Astrocyte (in vitro differentiated cells and primary cell): ENCODE results near the gene TAF4. TPM values are rescaled to one million over a fixed set of nuclear protein-coding genes. Genes with fewer than 3 reads are reported as not detected.

Experiments
- DNase-seq: peaks from one replicate; pipeline ENCODE4 v3.0.0-alpha.2; 2010; ENCODE audit warnings: low read depth
- FAIRE-seq: peaks from 2 replicates; lab custom pipeline; 2011; peaks lifted over from hg19 to GRCh38; lab: Jason Lieb, UNC
- H2AFZ ChIP-seq: 2 replicates; pipeline ENCODE4 v1.6.0; 2012; ENCODE audit warnings: low read depth, low read length, inconsistent platforms
- H3K27ac ChIP-seq: 2 replicates; pipeline ENCODE4 v1.5.1; 2011; ENCODE audit warnings: low read depth, low read length, inconsistent platforms
- H3K27me3 ChIP-seq: 2 replicates; pipeline ENCODE4 v1.6.0; 2011; ENCODE audit warnings: low read length, inconsistent platforms; ENCODE audit not compliant: insufficient read depth
- H3K36me3 ChIP-seq: 2 replicates; pipeline ENCODE4 v1.5.1; 2011; ENCODE audit warnings: low read length, inconsistent platforms; ENCODE audit not compliant: insufficient read depth
- H3K4me1 ChIP-seq: 2 replicates; pipeline ENCODE4 v1.5.1; 2011; ENCODE audit warnings: low read length, inconsistent platforms; ENCODE audit not compliant: insufficient read depth
- H3K4me2 ChIP-seq: 2 replicates; pipeline ENCODE4 v1.6.0; 2012; ENCODE audit warnings: low read length, inconsistent platforms
- H3K4me3 ChIP-seq: 2 replicates; pipeline ENCODE4 v1.5.1; 2011; ENCODE audit warnings: low read depth, mild to moderate bottlenecking, low read length, inconsistent platforms; ENCODE audit not compliant: insufficient read depth
- H3K79me2 ChIP-seq: 2 replicates; pipeline ENCODE4 v1.6.0; 2012; ENCODE audit warnings: mild to moderate bottlenecking, low read length, inconsistent platforms; ENCODE audit not compliant: insufficient read depth
- H3K9ac ChIP-seq: 2 replicates; pipeline ENCODE4 v1.6.0; 2012; ENCODE audit warnings: mild to moderate bottlenecking, low read length, inconsistent platforms
- H3K9me3 ChIP-seq: 2 replicates; pipeline ENCODE4 v1.5.1; 2012; ENCODE audit warnings: low read depth, mild to moderate bottlenecking, low read length, inconsistent platforms; ENCODE audit not compliant: insufficient read depth
- H4K20me1 ChIP-seq: 2 replicates; pipeline ENCODE4 v1.6.0; 2012; ENCODE audit warnings: low read length, inconsistent platforms; ENCODE audit not compliant: insufficient read depth
- H3K27ac Mint-ChIP-seq: one replicate; pipeline ENCODE4 v1.8.0; 2021; ENCODE audit warnings: mild to moderate bottlenecking, mixed read lengths; ENCODE audit not compliant: unreplicated experiment
- H3K27me3 Mint-ChIP-seq: one replicate; pipeline ENCODE4 v1.8.0; 2021; ENCODE audit warnings: low read depth, mixed read lengths; ENCODE audit not compliant: unreplicated experiment
- H3K36me3 Mint-ChIP-seq: one replicate; pipeline ENCODE4 v1.8.0; 2021; ENCODE audit warnings: low read depth, mixed read lengths; ENCODE audit not compliant: unreplicated experiment
- H3K4me1 Mint-ChIP-seq: one replicate; pipeline ENCODE4 v1.8.0; 2021; ENCODE audit warnings: low read depth, mixed read lengths; ENCODE audit not compliant: unreplicated experiment
- H3K4me3 Mint-ChIP-seq: one replicate; pipeline ENCODE4 v1.8.0; 2021; ENCODE audit warnings: mild to moderate bottlenecking, moderate library complexity, mixed read lengths; ENCODE audit not compliant: unreplicated experiment
- H3K9me3 Mint-ChIP-seq: one replicate; pipeline ENCODE4 v1.8.0; 2021; ENCODE audit warnings: mild to moderate bottlenecking, mixed read lengths; ENCODE audit not compliant: unreplicated experiment
- CTCF ChIP-seq: IDR thresholded peaks from 2 replicates; pipeline ENCODE4 v1.5.1; 2011; ENCODE audit warnings: low read depth, mild to moderate bottlenecking, inconsistent platforms, low read length, moderate library complexity; ENCODE audit not compliant: insufficient read depth
- EZH2 ChIP-seq: IDR thresholded peaks from 2 replicates; pipeline ENCODE4 v1.6.1; 2012; ENCODE audit warnings: mild to moderate bottlenecking, low read length, inconsistent platforms; ENCODE audit not compliant: insufficient read depth
- total RNA-seq: library from RNA; stranded (reverse); gene quantifications from 2 replicates; pipeline ENCODE4 v1.2.1, GENCODE V29; 2021

TAF4 gene
- total RNA-seq, 1 donor from 2014 or later: 11.8 TPM

- H3K36me3 ChIP-seq: no peaks in the 10 kb centered on the region
- Mint-ChIP-seq H3K9me3 (peaks cover 4% of the 10 kb centered on the region), H3K4me1 (peaks cover 15% of the 10 kb centered on the region), H3K27me3 (no peaks in the 10 kb centered on the region), H3K4me3 (no peak overlapping the region), H3K36me3 (no peaks in the 10 kb centered on the region), H3K27ac (no peak overlapping the region)
- TF ChIP-seq EZH2 (no peak), CTCF (no peak)
- no peak overlapping the region for H2AFZ ChIP-seq
- H3K27ac ChIP-seq: no peak overlapping the region
- peaks cover 86% of the 10 kb centered on the region for H4K20me1 ChIP-seq
- H3K9me3 ChIP-seq: no peaks in the 10 kb centered on the region
- no peak overlapping the region for H3K4me3 ChIP-seq
- no peak overlapping the region for H3K4me2 ChIP-seq
- DNase-seq (no peak), FAIRE-seq (no peak)
- no peaks in the 10 kb centered on the region for H3K27me3 ChIP-seq
- H3K4me1 ChIP-seq: no peaks in the 10 kb centered on the region
- H3K9ac ChIP-seq: no peak overlapping the region
- peaks cover 80% of the 10 kb centered on the region for H3K79me2 ChIP-seq
These were observed 32.9 kb downstream of the TAF4 start for GRCh38 chr20:62032609-62033368.

- Histone ChIP-seq H2AFZ (no peak overlapping the region), H3K4me2 (no peak overlapping the region), H4K20me1 (peaks cover 86% of the 10 kb centered on the region), H3K4me3 (no peak overlapping the region), H3K79me2 (peaks cover 78% of the 10 kb centered on the region), H3K27me3 (no peaks in the 10 kb centered on the region), H3K9me3 (no peaks in the 10 kb centered on the region), H3K36me3 (no peaks in the 10 kb centered on the region), H3K9ac (no peak overlapping the region), H3K27ac (no peak overlapping the region), H3K4me1 (peaks cover 10% of the 10 kb centered on the region)
- TF ChIP-seq CTCF (no peak), EZH2 (no peak)
- Mint-ChIP-seq H3K27ac (peak overlapping the region; percentile 19), H3K36me3 (peaks cover 3% of the 10 kb centered on the region), H3K4me1 (peaks cover 19% of the 10 kb centered on the region), H3K4me3 (no peak overlapping the region), H3K27me3 (no peaks in the 10 kb centered on the region), H3K9me3 (peaks cover 1% of the 10 kb centered on the region)
- FAIRE-seq (no peak), DNase-seq (no peak)
These were observed 34.1 kb downstream of the TAF4 start for GRCh38 chr20:62031462-62032092.
